GM12878 (cell line): ENCODE results near the gene FCRL6. TPM values are rescaled to one million over a fixed set of nuclear protein-coding genes. Genes with fewer than 3 reads are reported as not detected.

Experiments used
- ATAC-seq: fragments of 200-7000 bp; cut with Tn5 transposase; 3 replicates; pipeline ENCODE4 v1.9.1; 2020; ENCODE audit warnings: mild to moderate bottlenecking, moderate library complexity
- BruUV-seq: library from RNA; stranded (reverse); fragments of 400-500 nt; replicated peaks from 2 replicates; lab custom pipeline; 2021; lab: Mats Ljungman, UMichigan
- CTCF ChIA-PET: fragments of 300-600 bp; sonication (Branson Sonifier 250); formaldehyde crosslinking; extraction: SDS; loops from one replicate; lab custom pipeline; 2021; ENCODE audit warnings: inconsistent platforms; lab: Yijun Ruan, JAX
- POLR2A ChIA-PET: fragments of 350-600 bp; formaldehyde crosslinking; extraction: SDS; loops from one replicate; lab custom pipeline; 2021; ENCODE audit warnings: inconsistent platforms; lab: Charles Lee
- RAD21 ChIA-PET: fragments of 300-600 bp; sonication (Branson Sonifier 250); formaldehyde crosslinking; loops from one replicate; lab custom pipeline; 2023; ENCODE audit warnings: antibody characterized with exemption; ENCODE audit not compliant: unreplicated experiment; lab: Charles Lee
- SMC1A ChIA-PET: fragments of 300-600 bp; sonication (Branson Sonifier 250); formaldehyde crosslinking; loops from one replicate; lab custom pipeline; 2023; ENCODE audit not compliant: unreplicated experiment, uncharacterized antibody; lab: Charles Lee
- DNase-seq: peaks from one replicate; pipeline ENCODE4 v3.0.0-alpha.2; 2011; ENCODE audit warnings: low read depth, low spot score
- FAIRE-seq: peaks from 3 replicates; lab custom pipeline; 2011; peaks lifted over from hg19 to GRCh38; lab: Jason Lieb, UNC
- H2AFZ ChIP-seq: 2 replicates; pipeline ENCODE4 v1.6.0; 2011; ENCODE audit warnings: low read depth, low read length, control low read depth; ENCODE audit not compliant: control insufficient read depth
- H3K27ac ChIP-seq: 2 replicates; pipeline ENCODE4 v1.5.1; 2011; ENCODE audit warnings: control low read depth; ENCODE audit not compliant: control insufficient read depth, insufficient read depth
- H3K27me3 ChIP-seq, 2 experiments: replicated peaks in 1 of 2; 2 replicates each; pipeline versions ENCODE4 v1.6.0 to v1.6.1; 2011; ENCODE audit warnings: low read length in 1 of 2; ENCODE audit not compliant: control insufficient read depth in 2 of 2, insufficient read depth in 2 of 2
- H3K36me3 ChIP-seq, 2 experiments: 2 replicates each; pipeline ENCODE4 v1.5.1; 2011; ENCODE audit warnings: low read length in 1 of 2; ENCODE audit not compliant: control insufficient read depth in 2 of 2, insufficient read depth in 2 of 2
- H3K4me1 ChIP-seq: 2 replicates; pipeline ENCODE4 v1.6.1; 2011; ENCODE audit warnings: mild to moderate bottlenecking, low read length, moderate library complexity, mixed read lengths; ENCODE audit not compliant: control insufficient read depth, insufficient read depth
- H3K4me2 ChIP-seq: 2 replicates; pipeline ENCODE4 v1.6.0; 2011; ENCODE audit warnings: control low read depth; ENCODE audit not compliant: control insufficient read depth, insufficient read depth
- H3K4me3 ChIP-seq: fragments of 200-600 bp; sonication (generic); 2 replicates; pipeline ENCODE4 v1.5.1; 2016
- H3K79me2 ChIP-seq: 2 replicates; pipeline ENCODE4 v1.6.0; 2011; ENCODE audit warnings: low read length; ENCODE audit not compliant: control insufficient read depth, insufficient read depth
- H3K9ac ChIP-seq: 2 replicates; pipeline ENCODE4 v1.8.0; 2011; ENCODE audit warnings: low read length, control low read depth, mixed read lengths; ENCODE audit not compliant: control insufficient read depth, insufficient read depth
- H3K9me3 ChIP-seq: replicated peaks from 3 replicates; pipeline ENCODE4 v1.5.1; 2011; ENCODE audit warnings: mild to moderate bottlenecking, low read length; ENCODE audit not compliant: control insufficient read depth, insufficient read depth
- H4K20me1 ChIP-seq: 2 replicates; pipeline ENCODE4 v1.6.0; 2011; ENCODE audit not compliant: control insufficient read depth, insufficient read depth
- BCL3 ChIP-seq: IDR thresholded peaks from 2 replicates; pipeline ENCODE4 v1.6.1; 2011; ENCODE audit warnings: borderline replicate concordance, low read depth, mild to moderate bottlenecking, moderate library complexity, low read length; ENCODE audit not compliant: insufficient read depth, poor library complexity, severe bottlenecking
- HCFC1 ChIP-seq: fragments of 150-350 bp; IDR thresholded peaks from 2 replicates; pipeline ENCODE4 v1.6.1; 2014; ENCODE audit warnings: low read length
- JUND ChIP-seq: IDR thresholded peaks from 2 replicates; pipeline ENCODE4 v1.6.1; 2012; ENCODE audit warnings: low read depth, mild to moderate bottlenecking, low read length, improper control_type of control experiment, moderate library complexity
- MYC ChIP-seq: IDR thresholded peaks from 2 replicates; pipeline ENCODE4 v1.6.1; 2011; ENCODE audit warnings: mild to moderate bottlenecking, low read length, moderate library complexity, inconsistent platforms; ENCODE audit not compliant: insufficient read depth, insufficient replicate concordance, insufficient read length, severe bottlenecking
- RUNX3 ChIP-seq: IDR thresholded peaks from 2 replicates; pipeline ENCODE4 v1.6.1; 2012; ENCODE audit warnings: low read length, inconsistent platforms
- SREBF2 ChIP-seq: IDR thresholded peaks from 2 replicates; pipeline ENCODE4 v1.6.1; 2012; ENCODE audit warnings: mild to moderate bottlenecking, low read length
- YY1 ChIP-seq: IDR thresholded peaks from 2 replicates; pipeline ENCODE4 v1.6.1; 2011; ENCODE audit warnings: low read depth, mild to moderate bottlenecking, low read length
- ZNF274 ChIP-seq: IDR thresholded peaks from one replicate; pipeline ENCODE4 v1.8.0; 2011; ENCODE audit not compliant: insufficient read length, insufficient read depth
- ZSCAN29 ChIP-seq: fragments of 450-650 bp; IDR thresholded peaks from 2 replicates; pipeline ENCODE4 v1.6.1; 2017; ENCODE audit warnings: mild to moderate bottlenecking, moderate library complexity
- ZZZ3 ChIP-seq: IDR thresholded peaks from 2 replicates; pipeline ENCODE4 v1.6.1; 2011; ENCODE audit warnings: low read depth; ENCODE audit not compliant: control insufficient read depth, insufficient read length
- WGBS: methylation state at CpG from one replicate; pipeline ENCODE4 v1.1.6; 2016; ENCODE audit warnings: low lambda C conversion rate; ENCODE audit not compliant: insufficient replicate concordance, insufficient coverage; ENCODE audit errors: missing lambda C conversion rate; 5-methylcytosine and 5-hydroxymethylcytosine counted together
- in situ Hi-C: fragments of 300-500 bp; cut with MboI; formaldehyde crosslinking; loops from 9 replicates; pipeline ENCODE4 v1.14.3; 2018; ENCODE audit warnings: mixed read lengths
- intact Hi-C: fragments of 100-400 bp; cut with micrococcal nuclease; formaldehyde crosslinking; loops from one replicate; pipeline ENCODE4 v1.14.2; 2022; ENCODE audit not compliant: unreplicated experiment
- polyA plus RNA-seq, 11 experiments: library from polyadenylated mRNA; depleted of rRNA in 4 of 11; unstranded in 6 of 11; stranded (reverse) in 5 of 11; fragments of >200 nt; fragmentation: Nextera tagmentation in 4 of 11; fragmentation: Illumina TruSeq in 1 of 11; extraction: Ambion mirVana in 4 of 11; extraction: Trizol in 1 of 11; gene quantifications; 1 replicate in 1 of 11; 2 replicates in 10 of 11; pipeline versions ENCODE4 v1.2.1 to v1.2.3, GENCODE V29; 2011 to 2016; ENCODE audit warnings: inconsistent platforms in 2 of 11, missing spikeins in 2 of 11, low read depth in 1 of 11
- total RNA-seq, 4 experiments: library from RNA; depleted of rRNA in 3 of 4; stranded (reverse); fragments of >200 nt in 3 of 4; fragmentation: Illumina TruSeq in 1 of 4; extraction: Trizol in 1 of 4; gene quantifications; 2 replicates each; pipeline versions ENCODE4 v1.2.1 to v1.2.3, GENCODE V29; 2013 to 2021
- TF ChIP-seq, protein P1 (sequence below): IDR thresholded peaks from 2 replicates; pipeline ENCODE4 v1.6.1; 2012; ENCODE audit warnings: improper control_type of control experiment, low read depth, low read length; ENCODE audit not compliant: insufficient replicate concordance
- TF ChIP-seq, protein P2 (sequence below): fragments of 450-650 bp; IDR thresholded peaks from 2 replicates; pipeline ENCODE4 v1.6.1; 2017; ENCODE audit warnings: borderline replicate concordance

Gene FCRL6
- total and polyA plus RNA-seq, 10 of the 15 experiments (the other 5 are each of a cell fraction or from before 2014, with no cell fraction given), result 0.04 to 0.16 (median 0.11) TPM; not detected in 7

GRCh38 chr1:159861218-159861617 is 59.1 kb downstream of the FCRL6 start:
- WGBS, result 19% methylated on average over 8 of the region's 8 CpGs
- intact Hi-C loops (no loop called here), in situ Hi-C loops (no loop called here)
- RAD21 ChIA-PET, result no interaction called here
- FAIRE-seq, result no peak
- H3K4me3 ChIP-seq, result no peak overlapping the region
- no peak overlapping the region for H3K9ac ChIP-seq
- no peak overlapping the region for H3K4me2 ChIP-seq
- no peaks in the 10 kb centered on the region for H3K36me3 ChIP-seq
- POLR2A ChIA-PET, result no interaction called here
- no peak for TF ChIP-seq HCFC1
- no peak for TF ChIP-seq ZZZ3
- TF ChIP-seq, protein P1, sequence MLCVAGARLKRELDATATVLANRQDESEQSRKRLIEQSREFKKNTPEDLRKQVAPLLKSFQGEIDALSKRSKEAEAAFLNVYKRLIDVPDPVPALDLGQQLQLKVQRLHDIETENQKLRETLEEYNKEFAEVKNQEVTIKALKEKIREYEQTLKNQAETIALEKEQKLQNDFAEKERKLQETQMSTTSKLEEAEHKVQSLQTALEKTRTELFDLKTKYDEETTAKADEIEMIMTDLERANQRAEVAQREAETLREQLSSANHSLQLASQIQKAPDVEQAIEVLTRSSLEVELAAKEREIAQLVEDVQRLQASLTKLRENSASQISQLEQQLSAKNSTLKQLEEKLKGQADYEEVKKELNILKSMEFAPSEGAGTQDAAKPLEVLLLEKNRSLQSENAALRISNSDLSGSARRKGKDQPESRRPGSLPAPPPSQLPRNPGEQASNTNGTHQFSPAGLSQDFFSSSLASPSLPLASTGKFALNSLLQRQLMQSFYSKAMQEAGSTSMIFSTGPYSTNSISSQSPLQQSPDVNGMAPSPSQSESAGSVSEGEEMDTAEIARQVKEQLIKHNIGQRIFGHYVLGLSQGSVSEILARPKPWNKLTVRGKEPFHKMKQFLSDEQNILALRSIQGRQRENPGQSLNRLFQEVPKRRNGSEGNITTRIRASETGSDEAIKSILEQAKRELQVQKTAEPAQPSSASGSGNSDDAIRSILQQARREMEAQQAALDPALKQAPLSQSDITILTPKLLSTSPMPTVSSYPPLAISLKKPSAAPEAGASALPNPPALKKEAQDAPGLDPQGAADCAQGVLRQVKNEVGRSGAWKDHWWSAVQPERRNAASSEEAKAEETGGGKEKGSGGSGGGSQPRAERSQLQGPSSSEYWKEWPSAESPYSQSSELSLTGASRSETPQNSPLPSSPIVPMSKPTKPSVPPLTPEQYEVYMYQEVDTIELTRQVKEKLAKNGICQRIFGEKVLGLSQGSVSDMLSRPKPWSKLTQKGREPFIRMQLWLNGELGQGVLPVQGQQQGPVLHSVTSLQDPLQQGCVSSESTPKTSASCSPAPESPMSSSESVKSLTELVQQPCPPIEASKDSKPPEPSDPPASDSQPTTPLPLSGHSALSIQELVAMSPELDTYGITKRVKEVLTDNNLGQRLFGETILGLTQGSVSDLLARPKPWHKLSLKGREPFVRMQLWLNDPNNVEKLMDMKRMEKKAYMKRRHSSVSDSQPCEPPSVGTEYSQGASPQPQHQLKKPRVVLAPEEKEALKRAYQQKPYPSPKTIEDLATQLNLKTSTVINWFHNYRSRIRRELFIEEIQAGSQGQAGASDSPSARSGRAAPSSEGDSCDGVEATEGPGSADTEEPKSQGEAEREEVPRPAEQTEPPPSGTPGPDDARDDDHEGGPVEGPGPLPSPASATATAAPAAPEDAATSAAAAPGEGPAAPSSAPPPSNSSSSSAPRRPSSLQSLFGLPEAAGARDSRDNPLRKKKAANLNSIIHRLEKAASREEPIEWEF, result no peak
- no peak for TF ChIP-seq SREBF2
- TF ChIP-seq, protein P2, sequence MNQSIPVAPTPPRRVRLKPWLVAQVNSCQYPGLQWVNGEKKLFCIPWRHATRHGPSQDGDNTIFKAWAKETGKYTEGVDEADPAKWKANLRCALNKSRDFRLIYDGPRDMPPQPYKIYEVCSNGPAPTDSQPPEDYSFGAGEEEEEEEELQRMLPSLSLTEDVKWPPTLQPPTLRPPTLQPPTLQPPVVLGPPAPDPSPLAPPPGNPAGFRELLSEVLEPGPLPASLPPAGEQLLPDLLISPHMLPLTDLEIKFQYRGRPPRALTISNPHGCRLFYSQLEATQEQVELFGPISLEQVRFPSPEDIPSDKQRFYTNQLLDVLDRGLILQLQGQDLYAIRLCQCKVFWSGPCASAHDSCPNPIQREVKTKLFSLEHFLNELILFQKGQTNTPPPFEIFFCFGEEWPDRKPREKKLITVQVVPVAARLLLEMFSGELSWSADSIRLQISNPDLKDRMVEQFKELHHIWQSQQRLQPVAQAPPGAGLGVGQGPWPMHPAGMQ, result no peak
- TF ChIP-seq YY1, result no peak
- TF ChIP-seq ZSCAN29, result no peak
- TF ChIP-seq MYC, result no peak
- no peak for TF ChIP-seq BCL3
- no peak for TF ChIP-seq JUND
- no peak for TF ChIP-seq RUNX3
- TF ChIP-seq ZNF274, result no peak
- CTCF ChIA-PET, result no interaction called here
- no peak overlapping the region for H3K27ac ChIP-seq
- DNase-seq, result no peak
- no peaks in the 10 kb centered on the region for H3K4me1 ChIP-seq
- no peaks in the 10 kb centered on the region for H3K9me3 ChIP-seq
- peaks cover 3 to 11% of the 10 kb centered on the region in 2 experiments; a peak in 3 of 4 replicates for H3K27me3 ChIP-seq
- SMC1A ChIA-PET, result no interaction called here
- no peaks in the 10 kb centered on the region for H3K79me2 ChIP-seq
- H4K20me1 ChIP-seq, result no peaks in the 10 kb centered on the region
- no peak for ATAC-seq
- BruUV-seq, result no TSS peak
- no peak overlapping the region for H2AFZ ChIP-seq
